ENCODE data around the gene PLAGL2.
A peak's percentile ranks its signal among the peaks of the same experiment; 100 is the strongest.

The PLAGL2 gene

DNA sequence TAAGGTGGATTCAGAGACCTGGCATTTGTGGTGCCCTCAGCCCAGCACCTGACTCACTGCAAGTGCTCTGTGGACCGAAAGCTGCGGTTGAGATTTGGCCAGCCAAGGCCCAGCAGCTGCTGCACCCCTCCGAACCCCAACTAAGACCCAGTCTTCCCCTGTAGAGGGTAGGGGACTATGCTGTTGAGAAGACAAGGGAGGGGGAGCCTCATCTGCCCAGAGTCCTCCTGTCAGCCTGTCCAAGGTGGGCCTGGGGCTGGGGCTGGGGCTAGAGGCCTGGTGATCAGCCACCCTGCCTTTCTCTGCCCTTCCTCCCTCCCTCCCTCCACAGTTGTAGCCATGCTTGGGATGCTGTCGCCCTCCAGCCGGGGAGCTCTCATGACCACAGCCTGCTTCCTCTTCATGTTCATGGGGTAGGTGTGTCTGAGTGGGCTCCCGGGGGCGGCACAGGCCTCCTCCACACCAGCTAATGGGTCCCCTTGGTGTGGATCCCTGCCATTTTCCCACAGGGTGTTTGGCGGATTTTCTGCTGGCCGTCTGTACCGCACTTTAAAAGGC, 57.2 kb downstream of the PLAGL2 start:
- DNase-seq (ENCODE audit: low read depth), result no peak

DNA sequence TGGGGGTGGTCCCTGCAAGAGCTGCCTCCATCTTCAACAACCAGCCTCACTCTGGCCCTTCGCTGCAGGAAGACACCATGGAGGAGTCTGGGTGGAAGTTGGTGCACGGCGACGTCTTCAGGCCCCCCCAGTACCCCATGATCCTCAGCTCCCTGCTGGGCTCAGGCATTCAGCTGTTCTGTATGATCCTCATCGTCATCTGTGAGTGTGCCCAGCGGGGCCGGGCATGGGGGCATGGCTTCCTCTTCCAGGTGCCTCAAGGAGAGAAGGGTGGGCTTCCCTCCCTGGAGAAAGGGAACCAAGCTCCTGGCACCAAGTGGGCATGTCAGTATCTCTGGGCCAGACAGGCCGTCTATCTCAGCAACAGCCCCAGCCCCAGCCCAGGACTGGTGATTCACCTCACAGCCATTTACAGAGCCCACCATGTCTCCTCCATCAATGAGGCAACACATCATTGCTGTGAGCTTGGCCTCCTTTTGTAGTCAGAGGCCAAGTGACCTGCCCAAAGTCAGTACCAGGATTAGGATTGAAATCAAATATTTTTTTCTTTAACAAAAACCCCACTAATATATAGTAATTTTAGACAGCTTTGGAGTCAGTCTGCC, 57.9 kb downstream of the PLAGL2 start:
- DNase-seq (ENCODE audit: low read depth), result peak; percentile 15

DNA sequence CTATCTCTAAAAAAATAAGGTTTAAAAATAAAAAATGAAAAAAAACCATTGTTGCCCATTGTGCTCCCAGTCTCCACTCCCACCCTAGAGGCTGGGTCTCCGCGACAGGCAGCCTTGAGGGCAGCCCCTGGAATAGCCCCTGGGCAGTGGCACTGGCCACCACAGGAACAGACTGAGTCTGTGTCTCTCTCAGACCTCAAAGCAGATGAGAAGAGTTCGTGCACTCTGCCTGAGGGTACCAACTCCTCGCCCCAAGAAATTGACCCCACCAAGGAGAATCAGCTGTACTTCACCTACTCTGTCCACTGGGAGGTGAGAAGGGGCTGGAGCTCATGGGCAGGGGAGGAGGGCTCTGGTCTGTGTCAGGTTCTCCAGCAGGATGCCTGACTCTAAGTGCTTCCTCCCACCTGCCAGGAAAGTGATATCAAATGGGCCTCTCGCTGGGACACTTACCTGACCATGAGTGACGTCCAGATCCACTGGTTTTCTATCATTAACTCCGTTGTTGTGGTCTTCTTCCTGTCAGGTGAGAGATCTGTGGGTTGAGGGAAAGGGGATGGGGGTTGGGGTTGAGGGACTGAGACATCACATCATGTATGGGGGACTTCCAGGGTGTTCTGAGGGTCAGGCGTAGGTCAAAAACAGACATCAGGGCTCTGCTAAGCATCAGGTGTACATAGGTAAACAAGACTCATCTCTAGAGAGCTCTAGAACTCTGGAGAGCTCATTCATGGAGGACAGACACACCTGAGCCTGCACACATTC, 62.5 kb downstream of the PLAGL2 start:
- DNase-seq (ENCODE audit: low read depth), result no peak

DNA sequence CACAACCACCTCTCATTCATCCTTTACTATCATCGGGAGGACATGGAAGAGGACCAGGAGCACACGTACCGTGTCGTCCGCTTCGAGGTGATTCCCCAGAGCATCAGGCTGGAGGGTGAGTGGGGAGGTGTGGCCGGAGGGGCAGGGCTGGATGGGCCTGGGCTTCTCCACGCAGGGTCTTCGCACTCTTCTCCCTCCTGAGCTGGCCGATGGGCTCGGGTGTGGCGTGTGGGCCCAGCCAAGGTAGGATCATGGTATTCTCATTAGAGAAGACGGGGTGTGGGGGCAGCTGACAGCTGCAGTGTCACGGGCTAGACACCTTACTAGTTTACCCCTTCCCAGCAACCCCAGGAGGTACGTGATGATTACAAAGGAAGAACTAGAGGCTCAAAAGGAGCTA, 64.6 kb downstream of the PLAGL2 start:
- no peak for DNase-seq (ENCODE audit: low read depth)
